Upper lobe of left lung (tissue), 6 donors: ENCODE data around the gene LIMK2. TPM values are rescaled to one million over a fixed set of nuclear protein-coding genes. Genes with fewer than 3 reads are reported as not detected.
A peak's percentile ranks its signal among the peaks of the same experiment; 100 is the strongest.

ENCODE experiments used
- ATAC-seq, 2 donors: fragments of 200-7000 bp; cut with Tn5 transposase; one replicate each; pipeline ENCODE4 v1.9.1; 2022; ENCODE audit warnings: mild to moderate bottlenecking in 2 of 2, moderate library complexity in 2 of 2; ENCODE audit not compliant: low FRiP score in 2 of 2
- DNase-seq, 2 donors: peaks; one replicate each; pipeline ENCODE4 v3.0.0-alpha.2; 2019 to 2020
- H3K27ac ChIP-seq, 4 donors: fragments of 200-600 bp; sonication (generic); one replicate each; pipeline ENCODE4 v1.5.1; 2016 to 2019
- H3K27me3 ChIP-seq, 4 donors: fragments of 200-600 bp; sonication (generic); one replicate each; pipeline ENCODE4 v1.5.1; 2017 to 2019
- H3K36me3 ChIP-seq, 4 donors: fragments of 200-600 bp; sonication (generic); one replicate each; pipeline ENCODE4 v1.5.1; 2016 to 2019
- H3K4me1 ChIP-seq, 4 donors: fragments of 200-600 bp; sonication (generic); one replicate each; pipeline ENCODE4 v1.5.1; 2018 to 2019
- H3K4me3 ChIP-seq, 4 donors: fragments of 200-600 bp; sonication (generic); one replicate each; pipeline ENCODE4 v1.5.1; 2017 to 2019; ENCODE audit warnings: mild to moderate bottlenecking in 2 of 4, moderate library complexity in 1 of 4
- H3K9me3 ChIP-seq, 4 donors: fragments of 200-600 bp; sonication (generic); one replicate each; pipeline ENCODE4 v1.5.1; 2018 to 2019
- EP300 ChIP-seq, 4 donors: sonication (generic); formaldehyde crosslinking; IDR thresholded peaks; one replicate each; pipeline ENCODE4 v1.5.1; 2017; ENCODE audit warnings: antibody characterized with exemption in 4 of 4, control low read depth in 2 of 4
- POLR2A ChIP-seq, 4 donors: fragments of 450-650 bp; IDR thresholded peaks; one replicate each; pipeline ENCODE4 v1.5.1; 2016 to 2017; ENCODE audit warnings: antibody characterized with exemption in 4 of 4, mild to moderate bottlenecking in 2 of 4
- POLR2AphosphoS5 ChIP-seq, 2 donors: sonication (generic); formaldehyde crosslinking; IDR thresholded peaks; one replicate each; pipeline ENCODE4 v1.5.1; 2017; ENCODE audit warnings: antibody characterized with exemption in 2 of 2
- WGBS, 2 donors: methylation state at CpG; one replicate each; pipeline ENCODE4 v1.1.5; 2017 to 2018; 5-methylcytosine and 5-hydroxymethylcytosine counted together
- total RNA-seq, 6 donors: library from RNA; depleted of rRNA in 4 of 6; stranded (reverse); fragments of >200 nt in 4 of 6; gene quantifications; one replicate each; pipeline versions ENCODE4 v1.1.0 to v1.2.1, GENCODE V29; 2016 to 2021
- TF ChIP-seq, protein P1 (sequence below), 6 experiments: fragments of 450-650 bp in 4 of 6; fragments of 200-600 bp in 2 of 6; sonication (generic) in 2 of 6; IDR thresholded peaks; one replicate each; pipeline ENCODE4 v1.5.1; 2016 to 2019; ENCODE audit warnings: antibody characterized with exemption in 6 of 6
- donor health status: DM: no; HTN: no; CAD: no; lungs with moderate emphysema.
- donor health status: DM: no; HTN: yes; CAD: no; lungs with severe emphysema.

LIMK2 gene
- total RNA-seq, 6 donors from 2014 or later = 44.5 to 141 (median 75.8) TPM

- TF ChIP-seq POLR2A (IDR thresholded peaks at IDR 0.05) = peak in 3 of 4 donors; percentile 89 to 99 (median 96)
- peak in 1 of 4 donors; percentile 82 for TF ChIP-seq EP300 (IDR thresholded peaks at IDR 0.05)
- TF ChIP-seq POLR2AphosphoS5 (IDR thresholded peaks at IDR 0.05) = peak; percentile 89 to 99
- TF ChIP-seq, protein P1, sequence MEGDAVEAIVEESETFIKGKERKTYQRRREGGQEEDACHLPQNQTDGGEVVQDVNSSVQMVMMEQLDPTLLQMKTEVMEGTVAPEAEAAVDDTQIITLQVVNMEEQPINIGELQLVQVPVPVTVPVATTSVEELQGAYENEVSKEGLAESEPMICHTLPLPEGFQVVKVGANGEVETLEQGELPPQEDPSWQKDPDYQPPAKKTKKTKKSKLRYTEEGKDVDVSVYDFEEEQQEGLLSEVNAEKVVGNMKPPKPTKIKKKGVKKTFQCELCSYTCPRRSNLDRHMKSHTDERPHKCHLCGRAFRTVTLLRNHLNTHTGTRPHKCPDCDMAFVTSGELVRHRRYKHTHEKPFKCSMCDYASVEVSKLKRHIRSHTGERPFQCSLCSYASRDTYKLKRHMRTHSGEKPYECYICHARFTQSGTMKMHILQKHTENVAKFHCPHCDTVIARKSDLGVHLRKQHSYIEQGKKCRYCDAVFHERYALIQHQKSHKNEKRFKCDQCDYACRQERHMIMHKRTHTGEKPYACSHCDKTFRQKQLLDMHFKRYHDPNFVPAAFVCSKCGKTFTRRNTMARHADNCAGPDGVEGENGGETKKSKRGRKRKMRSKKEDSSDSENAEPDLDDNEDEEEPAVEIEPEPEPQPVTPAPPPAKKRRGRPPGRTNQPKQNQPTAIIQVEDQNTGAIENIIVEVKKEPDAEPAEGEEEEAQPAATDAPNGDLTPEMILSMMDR (IDR thresholded peaks at IDR 0.05) = peak; percentile 38 to 74 (median 60)
- 23 to 27% methylated on average over 17 to 19 of the region's 19 CpGs for WGBS, 2 donors
Measured at GRCh38 chr22:31292236-31292989, 80.3 kb downstream of the LIMK2 start, which contains the start of gene PIK3IP1. TSS of gene PIK3IP1 (minus strand) at chr22:31292488. CDS start at chr22:31292344, 144 bp downstream.

DNA sequence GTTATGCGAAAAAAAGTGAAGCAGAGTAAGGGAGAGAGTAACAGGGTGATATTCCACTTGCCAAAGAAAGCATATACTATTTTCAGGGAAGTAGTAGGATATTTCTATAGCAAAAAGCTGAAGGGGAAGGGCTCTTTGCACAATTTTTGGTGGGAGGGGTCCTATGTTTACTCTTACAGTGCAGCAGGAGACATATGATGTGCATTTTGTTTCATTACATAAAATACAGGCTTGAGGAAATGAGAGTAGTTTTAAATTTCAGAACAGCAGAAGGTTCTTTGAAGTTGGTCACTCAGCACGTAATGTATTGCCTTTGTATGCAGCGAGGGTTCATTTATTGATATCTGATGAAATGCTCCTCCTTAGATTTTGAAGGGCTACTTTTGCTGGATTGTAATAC lies 83.3 kb downstream of the LIMK2 start:
- WGBS, 2 donors = 73 to 83% methylated on average over 3 of the region's 3 CpGs
- TF ChIP-seq POLR2A (IDR thresholded peaks at IDR 0.05) = peak in 1 of 4 donors; percentile 39
- TF ChIP-seq, protein P1 (IDR thresholded peaks at IDR 0.05) = no peak
- no peak for TF ChIP-seq EP300 (IDR thresholded peaks at IDR 0.05)
- no peak for TF ChIP-seq POLR2AphosphoS5 (IDR thresholded peaks at IDR 0.05)
- H3K27me3 ChIP-seq = no peaks in the 10 kb centered on the region
- DNase-seq = no peak
- peaks cover 30 to 46% (median 43%) of the 10 kb centered on the region in 4 donors for H3K4me1 ChIP-seq
- peak overlapping the region; percentile 63 to 97 (median 76) for H3K27ac ChIP-seq
- H3K36me3 ChIP-seq = no peaks in the 10 kb centered on the region
- ATAC-seq = no peak
- no peaks in the 10 kb centered on the region for H3K9me3 ChIP-seq
- no peak overlapping the region for H3K4me3 ChIP-seq

More at GRCh38 chr22:31292236-31292989, 80.3 kb downstream of the LIMK2 start, which contains the start of gene PIK3IP1:
- peak within 1 kb of the TSS; percentile 54 to 69 (median 62) for H3K4me3 ChIP-seq
- H3K27me3 ChIP-seq = no peaks in the 10 kb centered on the region
- H3K9me3 ChIP-seq = no peaks in the 10 kb centered on the region
- ATAC-seq = peak; percentile 77 to 85
- peak; percentile 82 to 96 for DNase-seq
- H3K36me3 ChIP-seq = peaks cover 0 to 24% (median 15%) of the 10 kb centered on the region in 4 donors
- peaks cover 55 to 74% (median 68%) of the 10 kb centered on the region in 4 donors for H3K4me1 ChIP-seq
- H3K27ac ChIP-seq = peak within 1 kb of the TSS; percentile 97 to 98 (median 98)

GRCh38 chr22:31295831-31296657 lies 83.9 kb downstream of the LIMK2 start:
- no peak overlapping the region for H3K4me3 ChIP-seq
- no peak for TF ChIP-seq EP300 (IDR thresholded peaks at IDR 0.05)
- no peak for TF ChIP-seq POLR2AphosphoS5 (IDR thresholded peaks at IDR 0.05)
- TF ChIP-seq POLR2A (IDR thresholded peaks at IDR 0.05) = no peak
- TF ChIP-seq, protein P1 (IDR thresholded peaks at IDR 0.05) = no peak
- H3K27ac ChIP-seq = peak overlapping the region; percentile 63 to 97 (median 76)
- no peaks in the 10 kb centered on the region for H3K36me3 ChIP-seq
- WGBS, 2 donors = 43 to 50% methylated on average over 5 of the region's 5 CpGs
- no peaks in the 10 kb centered on the region for H3K27me3 ChIP-seq
- H3K4me1 ChIP-seq = peaks cover 32 to 49% (median 42%) of the 10 kb centered on the region in 4 donors
- DNase-seq (no peak), ATAC-seq (peak in 1 of 2 donors; percentile 59)
- H3K9me3 ChIP-seq = no peaks in the 10 kb centered on the region

GRCh38 chr22:31300896-31301295 lies 88.8 kb downstream of the LIMK2 start:
- Histone ChIP-seq H3K9me3 (no peaks in the 10 kb centered on the region), H3K4me1 (peaks cover 13 to 30% (median 18%) of the 10 kb centered on the region in 4 donors), H3K36me3 (no peaks in the 10 kb centered on the region), H3K27me3 (no peaks in the 10 kb centered on the region), H3K27ac (no peak overlapping the region), H3K4me3 (no peak overlapping the region)
- no peak for TF ChIP-seq EP300 (IDR thresholded peaks at IDR 0.05)
- TF ChIP-seq, protein P1 (IDR thresholded peaks at IDR 0.05) = no peak
- no peak for TF ChIP-seq POLR2A (IDR thresholded peaks at IDR 0.05)
- no peak for TF ChIP-seq POLR2AphosphoS5 (IDR thresholded peaks at IDR 0.05)
- DNase-seq (no peak), ATAC-seq (no peak)
- WGBS, 2 donors = 51 to 72% methylated on average over 3 of the region's 3 CpGs
